NB4 (cell line): ENCODE measurements around the gene CAMK2D.

Experiments used
- MAX ChIP-seq: IDR thresholded peaks from 2 replicates; pipeline ENCODE4 v1.6.1; 2011; ENCODE audit warnings: low read depth, low read length
- MYC ChIP-seq: IDR thresholded peaks from 2 replicates; pipeline ENCODE4 v1.6.1; 2011; ENCODE audit warnings: low read depth, low read length
- POLR2A ChIP-seq: IDR thresholded peaks from 2 replicates; pipeline ENCODE4 v1.6.1; 2011; ENCODE audit warnings: mild to moderate bottlenecking; ENCODE audit not compliant: insufficient read length; ENCODE audit errors: extremely low read depth
- TF ChIP-seq, protein P1 (sequence below): IDR thresholded peaks from one replicate; pipeline ENCODE4 v1.5.1; 2012; ENCODE audit warnings: low read depth, low read length

DNA sequence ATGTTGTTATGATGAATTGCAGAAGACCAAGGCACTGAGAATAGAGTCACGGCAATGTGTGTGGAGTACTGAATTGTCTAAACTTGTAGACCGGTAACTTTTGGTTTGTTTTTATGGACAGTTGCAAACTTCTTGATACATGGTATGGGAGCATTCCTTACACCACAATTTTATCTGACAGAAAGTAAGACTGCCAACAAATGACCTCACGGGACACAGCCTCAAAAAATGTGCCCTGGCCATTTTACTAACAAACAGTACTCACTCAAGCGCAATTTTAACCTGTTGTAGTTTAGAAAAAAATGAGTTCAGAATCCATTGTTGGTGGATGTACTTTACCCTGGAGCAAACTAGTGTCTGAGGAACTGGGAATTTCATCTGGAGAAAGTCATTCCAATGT lies 321.2 kb downstream of the CAMK2D start:
- TF ChIP-seq, protein P1, sequence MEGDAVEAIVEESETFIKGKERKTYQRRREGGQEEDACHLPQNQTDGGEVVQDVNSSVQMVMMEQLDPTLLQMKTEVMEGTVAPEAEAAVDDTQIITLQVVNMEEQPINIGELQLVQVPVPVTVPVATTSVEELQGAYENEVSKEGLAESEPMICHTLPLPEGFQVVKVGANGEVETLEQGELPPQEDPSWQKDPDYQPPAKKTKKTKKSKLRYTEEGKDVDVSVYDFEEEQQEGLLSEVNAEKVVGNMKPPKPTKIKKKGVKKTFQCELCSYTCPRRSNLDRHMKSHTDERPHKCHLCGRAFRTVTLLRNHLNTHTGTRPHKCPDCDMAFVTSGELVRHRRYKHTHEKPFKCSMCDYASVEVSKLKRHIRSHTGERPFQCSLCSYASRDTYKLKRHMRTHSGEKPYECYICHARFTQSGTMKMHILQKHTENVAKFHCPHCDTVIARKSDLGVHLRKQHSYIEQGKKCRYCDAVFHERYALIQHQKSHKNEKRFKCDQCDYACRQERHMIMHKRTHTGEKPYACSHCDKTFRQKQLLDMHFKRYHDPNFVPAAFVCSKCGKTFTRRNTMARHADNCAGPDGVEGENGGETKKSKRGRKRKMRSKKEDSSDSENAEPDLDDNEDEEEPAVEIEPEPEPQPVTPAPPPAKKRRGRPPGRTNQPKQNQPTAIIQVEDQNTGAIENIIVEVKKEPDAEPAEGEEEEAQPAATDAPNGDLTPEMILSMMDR = no peak
- no peak for TF ChIP-seq POLR2A
- TF ChIP-seq MYC = no peak
- no peak for TF ChIP-seq MAX
